ENCODE data around the gene THAP12. TPM values are rescaled to one million over a fixed set of nuclear protein-coding genes. Genes with fewer than 3 reads are reported as not detected.

THAP12 gene
- total RNA-seq, 4 donors from 2014 or later, result 6.4 to 26.9 (median 17.4) TPM

GRCh38 chr11:76380159-76380976, 564 bp downstream of the THAP12 start:
- no peak for DNase-seq
- Histone ChIP-seq H3K4me3 (peak overlapping the region; percentile 66 to 98 (median 82)), H3K36me3 (no peaks in the 10 kb centered on the region), H3K9me3 (no peaks in the 10 kb centered on the region), H3K27me3 (no peaks in the 10 kb centered on the region), H3K4me1 (peaks cover 0 to 49% (median 33%) of the 10 kb centered on the region in 3 donors), H3K27ac (peak overlapping the region; percentile 79 to 92 (median 88))
- peak in 1 of 4 donors; percentile 18 for TF ChIP-seq POLR2A (IDR thresholded peaks at IDR 0.05)
- TF ChIP-seq CTCF (IDR thresholded peaks at IDR 0.05), result no peak
- intact Hi-C loops (cut with DNase I), result no loop called here
- 2% methylated on average over 8 to 12 of the region's 85 CpGs for whole genome bisulfite sequencing, 2 donors

- no peaks in the 10 kb centered on the region for H3K36me3 ChIP-seq
- DNase-seq, result no peak
- intact Hi-C loops (cut with DNase I), result no loop called here
- H3K27ac ChIP-seq, result peak overlapping the region in 2 of 4 donors; percentile 79 to 90
- no peak for TF ChIP-seq CTCF (IDR thresholded peaks at IDR 0.05)
- no peak for TF ChIP-seq POLR2A (IDR thresholded peaks at IDR 0.05)
- H3K27me3 ChIP-seq, result no peaks in the 10 kb centered on the region
- peak overlapping the region; percentile 66 to 98 (median 82) for H3K4me3 ChIP-seq
- no peaks in the 10 kb centered on the region for H3K9me3 ChIP-seq
- peaks cover 0 to 55% (median 33%) of the 10 kb centered on the region in 3 donors for H3K4me1 ChIP-seq
- 27 to 33% methylated on average over 6 of the region's 6 CpGs for WGBS, 2 donors
These were observed 1.1 kb downstream of the THAP12 start for GRCh38 chr11:76379807-76380158.

- Histone ChIP-seq H3K27me3 (no peaks in the 10 kb centered on the region), H3K36me3 (no peaks in the 10 kb centered on the region), H3K4me1 (peaks cover 0 to 50% (median 25%) of the 10 kb centered on the region in 3 donors), H3K4me3 (no peak overlapping the region), H3K27ac (no peak overlapping the region), H3K9me3 (no peaks in the 10 kb centered on the region)
- intact Hi-C loops (cut with DNase I), result no loop called here
- 83 to 91% methylated on average over 7 of the region's 7 CpGs for whole genome bisulfite sequencing, 2 donors
- TF ChIP-seq POLR2A (IDR thresholded peaks at IDR 0.05) (no peak), CTCF (IDR thresholded peaks at IDR 0.05) (no peak)
- DNase-seq, result no peak
These were observed 4.0 kb downstream of the THAP12 start for GRCh38 chr11:76376746-76377558.

GRCh38 chr11:76371170-76371569, 9.8 kb downstream of the THAP12 start:
- H3K27ac ChIP-seq, result no peak overlapping the region
- 13 to 19% methylated on average over 3 of the region's 3 CpGs for WGBS, 2 donors

More at GRCh38 chr11:76371170-76371569, 9.8 kb downstream of the THAP12 start:
- Histone ChIP-seq H3K9me3 (no peaks in the 10 kb centered on the region), H3K27me3 (no peaks in the 10 kb centered on the region), H3K36me3 (no peaks in the 10 kb centered on the region), H3K4me1 (peaks cover 0 to 33% (median 12%) of the 10 kb centered on the region in 3 donors), H3K4me3 (no peak overlapping the region)
- no peak for DNase-seq
- TF ChIP-seq CTCF (IDR thresholded peaks at IDR 0.05) (no peak), POLR2A (IDR thresholded peaks at IDR 0.05) (no peak)
- intact Hi-C loops (cut with DNase I), result no loop called here
